Measurements from ENCODE around the gene UNC13D. TPM values are rescaled to one million over a fixed set of nuclear protein-coding genes. Genes with fewer than 3 reads are reported as not detected.

The UNC13D gene
- total and polyA plus RNA-seq, 7 donors, result 4.3 to 61.9 (median 10.2) TPM

- TF ChIP-seq POLR2AphosphoS5 (IDR thresholded peaks at IDR 0.05), result no peak
- no peak for TF ChIP-seq EP300 (IDR thresholded peaks at IDR 0.05)
- no peak for TF ChIP-seq CTCF (IDR thresholded peaks at IDR 0.05)
- no peak for TF ChIP-seq POLR2A (IDR thresholded peaks at IDR 0.05)
These were observed 26.6 kb downstream of the UNC13D start for GRCh38 chr17:75817571-75817970.

GRCh38 chr17:75816693-75817092 is 27.5 kb downstream of the UNC13D start:
- no peak for DNase-seq
- peaks cover 69 to 100% (median 75%) of the 10 kb centered on the region in 4 donors for H3K36me3 ChIP-seq
- no peaks in the 10 kb centered on the region for H3K4me1 ChIP-seq
- 94 to 96% methylated on average over 9 of the region's 9 CpGs for WGBS, 2 donors
- H3K27ac ChIP-seq, result no peak overlapping the region
- intact Hi-C loops (cut with DNase I), result no loop called here
- no peaks in the 10 kb centered on the region for H3K27me3 ChIP-seq
- no peaks in the 10 kb centered on the region for H3K9me3 ChIP-seq
- TF ChIP-seq EP300 (IDR thresholded peaks at IDR 0.05) (no peak), POLR2A (IDR thresholded peaks at IDR 0.05) (no peak), POLR2AphosphoS5 (IDR thresholded peaks at IDR 0.05) (no peak), CTCF (IDR thresholded peaks at IDR 0.05) (no peak)
- H3K4me3 ChIP-seq, result no peak overlapping the region

More at GRCh38 chr17:75817571-75817970, 26.6 kb downstream of the UNC13D start:
- Histone ChIP-seq H3K4me3 (no peak overlapping the region), H3K27ac (no peak overlapping the region), H3K4me1 (peaks cover 0 to 5% (median 0%) of the 10 kb centered on the region in 4 donors), H3K36me3 (peaks cover 63 to 100% (median 70%) of the 10 kb centered on the region in 4 donors), H3K27me3 (no peaks in the 10 kb centered on the region), H3K9me3 (no peaks in the 10 kb centered on the region)
- intact Hi-C loops (cut with DNase I), result no loop called here
- 95% methylated on average over 6 of the region's 6 CpGs for WGBS, 2 donors
- no peak for DNase-seq

GRCh38 chr17:75815399-75815798 is 28.8 kb downstream of the UNC13D start:
- H3K27ac ChIP-seq, result no peak overlapping the region
- no peak for DNase-seq
- no peak for TF ChIP-seq POLR2A (IDR thresholded peaks at IDR 0.05)
- no peak for TF ChIP-seq POLR2AphosphoS5 (IDR thresholded peaks at IDR 0.05)
- TF ChIP-seq EP300 (IDR thresholded peaks at IDR 0.05), result no peak
- TF ChIP-seq CTCF (IDR thresholded peaks at IDR 0.05), result no peak
- 95% methylated on average over 3 of the region's 3 CpGs for WGBS, 2 donors
- H3K36me3 ChIP-seq, result peaks cover 59 to 100% (median 70%) of the 10 kb centered on the region in 4 donors
- H3K9me3 ChIP-seq, result no peaks in the 10 kb centered on the region
- H3K4me3 ChIP-seq, result no peak overlapping the region
- no peaks in the 10 kb centered on the region for H3K4me1 ChIP-seq
- intact Hi-C loops (cut with DNase I), result no loop called here
- H3K27me3 ChIP-seq, result no peaks in the 10 kb centered on the region

DNA sequence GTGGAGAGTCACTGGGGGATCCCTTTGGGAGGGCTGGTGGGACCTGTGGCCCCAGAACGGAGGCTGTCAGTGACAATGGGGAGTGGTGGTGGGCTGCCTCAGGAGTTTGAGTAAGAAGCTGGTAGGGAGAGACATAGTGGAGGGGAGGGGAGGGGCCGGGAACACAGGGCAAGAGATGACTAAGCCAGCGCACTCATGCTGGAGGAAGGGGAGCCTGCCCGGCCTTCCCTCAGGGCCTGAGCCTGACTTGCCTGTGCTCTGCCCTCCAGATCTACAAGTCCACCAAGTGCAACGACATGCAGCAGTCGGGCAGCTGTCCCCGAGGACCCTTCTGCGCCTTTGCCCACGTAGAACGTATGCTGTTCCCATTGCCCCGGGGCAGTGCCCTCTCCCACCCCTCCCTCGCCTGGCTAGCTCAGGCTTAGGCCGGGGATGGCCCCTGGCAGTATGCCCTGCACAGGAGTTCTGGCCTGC is 29.3 kb downstream of the UNC13D start:
- DNase-seq, result no peak
- H3K36me3 ChIP-seq, result peaks cover 58 to 100% (median 67%) of the 10 kb centered on the region in 4 donors
- 94% methylated on average over 13 of the region's 13 CpGs for WGBS, 2 donors
- intact Hi-C loops (cut with DNase I), result no loop called here
- H3K4me1 ChIP-seq, result peaks cover 0 to under 1% (median 0%) of the 10 kb centered on the region in 4 donors
- H3K27ac ChIP-seq, result no peak overlapping the region
- H3K9me3 ChIP-seq, result no peaks in the 10 kb centered on the region
- no peaks in the 10 kb centered on the region for H3K27me3 ChIP-seq
- no peak overlapping the region for H3K4me3 ChIP-seq
- TF ChIP-seq CTCF (IDR thresholded peaks at IDR 0.05) (no peak), POLR2AphosphoS5 (IDR thresholded peaks at IDR 0.05) (no peak), POLR2A (IDR thresholded peaks at IDR 0.05) (no peak), EP300 (IDR thresholded peaks at IDR 0.05) (no peak)

GRCh38 chr17:75814021-75814395 is 30.2 kb downstream of the UNC13D start:
- Histone ChIP-seq H3K4me1 (peaks cover 0 to 10% (median 0%) of the 10 kb centered on the region in 4 donors), H3K36me3 (peaks cover 49 to 97% (median 58%) of the 10 kb centered on the region in 4 donors), H3K4me3 (no peak overlapping the region), H3K27me3 (no peaks in the 10 kb centered on the region), H3K9me3 (no peaks in the 10 kb centered on the region), H3K27ac (no peak overlapping the region)
- intact Hi-C loops (cut with DNase I), result no loop called here
- TF ChIP-seq CTCF (IDR thresholded peaks at IDR 0.05), result no peak
- no peak for TF ChIP-seq POLR2A (IDR thresholded peaks at IDR 0.05)
- no peak for TF ChIP-seq POLR2AphosphoS5 (IDR thresholded peaks at IDR 0.05)
- no peak for TF ChIP-seq EP300 (IDR thresholded peaks at IDR 0.05)
- DNase-seq, result no peak
- 87 to 88% methylated on average over 6 of the region's 6 CpGs for WGBS, 2 donors

Data from sigmoid colon (tissue), 7 donors.